HCT116 (cell line): ENCODE data around the gene NFIA. TPM values are rescaled to one million over a fixed set of nuclear protein-coding genes. Genes with fewer than 3 reads are reported as not detected.

Experiments used
- ATAC-seq: fragments of 200-7000 bp; cut with Tn5 transposase; 2 replicates; pipeline ENCODE4 v1.9.1; 2020; ENCODE audit warnings: mild to moderate bottlenecking, moderate library complexity
- BruUV-seq: library from RNA; stranded (reverse); fragments of 400-500 nt; replicated peaks from 2 replicates; lab custom pipeline; 2021; lab: Mats Ljungman, UMichigan
- CTCF ChIA-PET: fragments of 300-600 bp; sonication (Branson Sonifier 250); formaldehyde crosslinking; loops from one replicate; lab custom pipeline; 2021; ENCODE audit warnings: antibody characterized with exemption; lab: Charles Lee
- POLR2A ChIA-PET: fragments of 300-600, 350-600 bp; sonication (Branson Sonifier 250); formaldehyde crosslinking; loops from one replicate; lab custom pipeline; 2021; ENCODE audit warnings: antibody characterized with exemption; lab: Charles Lee
- RAD21 ChIA-PET, 2 experiments: fragments of 300-600 bp; sonication (Branson Sonifier 250); formaldehyde crosslinking; loops; one replicate each; lab custom pipeline; 2023; ENCODE audit warnings: low total read pairs in 2 of 2; ENCODE audit not compliant: uncharacterized antibody in 2 of 2, unreplicated experiment in 2 of 2, low non-redundant PET in 1 of 2; lab: Charles Lee
- DNase-seq: peaks from one replicate; pipeline ENCODE4 v3.0.0-alpha.2; 2010; ENCODE audit warnings: low read depth, low spot score
- H2AFZ ChIP-seq: fragments of 200-600 bp; shearing (Covaris generic), sonication (generic); 2 replicates; pipeline ENCODE4 v1.6.1; 2017; ENCODE audit warnings: low read depth, mixed run types, mixed read lengths, antibody characterized with exemption, low read length; ENCODE audit not compliant: poor library complexity, severe bottlenecking
- H3K27ac ChIP-seq: 2 replicates; pipeline ENCODE4 v1.5.1; 2012; ENCODE audit warnings: low read depth, low read length
- H3K27me3 ChIP-seq: fragments of 200-600 bp; sonication (generic); 2 replicates; pipeline ENCODE4 v1.6.1; 2016; ENCODE audit warnings: mixed run types, low read length, mixed read lengths; ENCODE audit not compliant: insufficient read depth
- H3K36me3 ChIP-seq, 2 experiments: fragments of 200-500 bp in 1 of 2; fragments of 200-600 bp in 1 of 2; sonication (Bioruptor generic) in 1 of 2; sonication (generic) in 1 of 2; 2 replicates each; pipeline versions ENCODE4 v1.5.1 to v1.6.1; 2014 to 2016; ENCODE audit warnings: low read length in 2 of 2, inconsistent platforms in 1 of 2, mixed read lengths in 1 of 2, mixed run types in 1 of 2; ENCODE audit not compliant: insufficient read depth in 2 of 2, control insufficient read depth in 1 of 2
- H3K4me1 ChIP-seq, 2 experiments: fragments of 200-600 bp in 1 of 2; sonication (generic) in 1 of 2; 2 replicates each; pipeline versions ENCODE4 v1.5.1 to v1.6.1; 2012 to 2017; ENCODE audit warnings: low read length in 2 of 2, inconsistent platforms in 1 of 2, mild to moderate bottlenecking in 1 of 2, mixed read lengths in 1 of 2, mixed run types in 1 of 2, moderate library complexity in 1 of 2; ENCODE audit not compliant: insufficient read depth in 2 of 2, control insufficient read depth in 1 of 2
- H3K4me2 ChIP-seq: fragments of 200-600 bp; sonication (generic); 2 replicates; pipeline ENCODE4 v1.6.1; 2017; ENCODE audit warnings: mixed run types, low read length, mixed read lengths
- H3K4me3 ChIP-seq, 2 experiments: fragments of 200-600 bp in 1 of 2; sonication (generic) in 1 of 2; replicated peaks in 1 of 2; 2 replicates each; pipeline ENCODE4 v1.5.1; 2011 to 2016; ENCODE audit warnings: low read length in 2 of 2, control low read depth in 1 of 2, low read depth in 1 of 2, mild to moderate bottlenecking in 1 of 2, mixed read lengths in 1 of 2, mixed run types in 1 of 2
- H3K79me2 ChIP-seq: fragments of 200-600 bp; sonication (generic); 2 replicates; pipeline ENCODE4 v1.6.1; 2017; ENCODE audit warnings: mild to moderate bottlenecking, mixed run types, low read length, moderate library complexity, mixed read lengths; ENCODE audit not compliant: insufficient read depth
- H3K9ac ChIP-seq: fragments of 200-600 bp; sonication (generic); 2 replicates; pipeline ENCODE4 v1.6.1; 2016; ENCODE audit warnings: low read length, mixed read lengths
- H3K9me2 ChIP-seq: fragments of 200-600 bp; sonication (generic), shearing (Covaris generic); 2 replicates; pipeline ENCODE4 v1.6.1; 2017; ENCODE audit warnings: mixed run types, mild to moderate bottlenecking, moderate library complexity; ENCODE audit not compliant: insufficient read depth
- H3K9me3 ChIP-seq, 2 experiments: fragments of 200-500 bp in 1 of 2; fragments of 200-600 bp in 1 of 2; sonication (Bioruptor generic) in 1 of 2; sonication (generic) in 1 of 2; 2 replicates each; pipeline ENCODE4 v1.6.1; 2014 to 2017; ENCODE audit warnings: low read length in 2 of 2, mixed read lengths in 2 of 2, inconsistent platforms in 1 of 2, low read depth in 1 of 2, mild to moderate bottlenecking in 1 of 2, mixed run types in 1 of 2, moderate library complexity in 1 of 2; ENCODE audit not compliant: control insufficient read depth in 1 of 2, insufficient read depth in 1 of 2
- H4K20me1 ChIP-seq: fragments of 200-600 bp; sonication (generic), shearing (Covaris generic); 2 replicates; pipeline ENCODE4 v1.6.1; 2017; ENCODE audit warnings: mixed run types, mild to moderate bottlenecking, moderate library complexity; ENCODE audit not compliant: insufficient read depth
- ATF3 ChIP-seq: IDR thresholded peaks from 2 replicates; pipeline ENCODE4 v1.6.1; 2012
- ELF1 ChIP-seq: IDR thresholded peaks from 2 replicates; pipeline ENCODE4 v1.6.1; 2012; ENCODE audit warnings: low read depth, borderline replicate concordance
- EZH2 ChIP-seq: fragments of 200-600 bp; sonication (generic); IDR thresholded peaks from 2 replicates; pipeline ENCODE4 v1.6.1; 2017; ENCODE audit warnings: antibody characterized with exemption, mixed run types
- EZH2phosphoT487 ChIP-seq: fragments of 200-600 bp; IDR thresholded peaks from 2 replicates; pipeline ENCODE4 v1.6.1; 2018; ENCODE audit warnings: antibody characterized with exemption, borderline replicate concordance
- FOSL1 ChIP-seq: IDR thresholded peaks from 2 replicates; pipeline ENCODE4 v1.6.1; 2012; ENCODE audit warnings: low read depth
- JUND ChIP-seq: IDR thresholded peaks from 2 replicates; pipeline ENCODE4 v1.6.1; 2012
- POLR2AphosphoS5 ChIP-seq: IDR thresholded peaks from 2 replicates; pipeline ENCODE4 v1.6.1; 2011; ENCODE audit warnings: mild to moderate bottlenecking, low read depth, low read length, moderate library complexity
- RAD21 ChIP-seq: IDR thresholded peaks from 2 replicates; pipeline ENCODE4 v1.6.1; 2012; ENCODE audit warnings: low read depth, mild to moderate bottlenecking
- REST ChIP-seq: IDR thresholded peaks from 2 replicates; pipeline ENCODE4 v1.6.1; 2012; ENCODE audit warnings: low read depth
- SIN3A ChIP-seq: IDR thresholded peaks from 2 replicates; pipeline ENCODE4 v1.6.1; 2012; ENCODE audit warnings: low read depth
- SP1 ChIP-seq: IDR thresholded peaks from 2 replicates; pipeline ENCODE4 v1.6.1; 2012; ENCODE audit warnings: low read depth
- TCF7L2 ChIP-seq: IDR thresholded peaks from 2 replicates; pipeline ENCODE4 v1.7.0; 2011; ENCODE audit warnings: borderline replicate concordance, inconsistent platforms; ENCODE audit not compliant: insufficient read depth, insufficient read length; ENCODE audit errors: extremely low read depth
- YY1 ChIP-seq: IDR thresholded peaks from 2 replicates; pipeline ENCODE4 v1.6.1; 2011; ENCODE audit warnings: low read length, low read depth, moderate library complexity, mild to moderate bottlenecking; ENCODE audit not compliant: insufficient replicate concordance; ENCODE audit errors: extremely low read depth
- ZBTB33 ChIP-seq: IDR thresholded peaks from 2 replicates; pipeline ENCODE4 v1.6.1; 2011; ENCODE audit warnings: mild to moderate bottlenecking, low read length, moderate library complexity; ENCODE audit not compliant: insufficient replicate concordance; ENCODE audit errors: extremely low read depth
- ZFX ChIP-seq: fragments of 450-650 bp; IDR thresholded peaks from 2 replicates; pipeline ENCODE4 v1.6.1; 2017
- ZNF274 ChIP-seq: fragments of 200-500 bp; sonication (Bioruptor generic); IDR thresholded peaks from 2 replicates; pipeline ENCODE4 v1.6.1; 2014; ENCODE audit warnings: mild to moderate bottlenecking, low read depth, low read length, inconsistent platforms
- intact Hi-C: fragments of 100-400 bp; cut with micrococcal nuclease; formaldehyde crosslinking; loops from 2 replicates; pipeline ENCODE4 v1.10.0; 2022
- total RNA-seq: library from RNA; stranded (reverse); gene quantifications from one replicate; pipeline ENCODE4 v1.2.1, GENCODE V29; 2021; ENCODE audit not compliant: unreplicated experiment

The NFIA gene
- total RNA-seq, 1 experiment from 2014 or later, result 17.2 TPM

- H3K9ac ChIP-seq, result no peak overlapping the region
- no peaks in the 10 kb centered on the region for H3K9me2 ChIP-seq
- H3K4me2 ChIP-seq, result no peak overlapping the region
- no peaks in the 10 kb centered on the region for H3K4me1 ChIP-seq
- intact Hi-C loops, result no loop called here
- no peaks in the 10 kb centered on the region for H3K9me3 ChIP-seq
- POLR2A ChIA-PET, result no interaction called here
- H2AFZ ChIP-seq, result no peak overlapping the region
- no peak for ATAC-seq
- H3K27me3 ChIP-seq, result no peaks in the 10 kb centered on the region
- H3K36me3 ChIP-seq, result no peaks in the 10 kb centered on the region
- TF ChIP-seq ZNF274 (no peak), ZFX (no peak), POLR2AphosphoS5 (no peak), REST (no peak), RAD21 (no peak), ZBTB33 (no peak), EZH2 (no peak), EZH2phosphoT487 (no peak), ELF1 (no peak), ATF3 (no peak), FOSL1 (no peak), JUND (no peak), SIN3A (no peak), YY1 (no peak), SP1 (no peak), TCF7L2 (no peak)
- TF ChIP-seq, all 23 proteins: peak for 0
- Histone ChIP-seq H4K20me1 (no peaks in the 10 kb centered on the region), H3K79me2 (peaks cover 3% of the 10 kb centered on the region; the same call in 1 of the 2 replicates), H3K4me3 (no peak overlapping the region), H3K27ac (no peak overlapping the region)
- RAD21 ChIA-PET, result no interaction called here
- BruUV-seq, result no TSS peak
- no peak for DNase-seq
- CTCF ChIA-PET, result no interaction called here
These were observed 40.0 kb downstream of the NFIA start for GRCh38 chr1:61122389-61122788.
